Gastrocnemius medialis (tissue), 4 donors: ENCODE data around the gene CFD. TPM values are rescaled to one million over a fixed set of nuclear protein-coding genes. Genes with fewer than 3 reads are reported as not detected.
A peak's percentile ranks its signal among the peaks of the same experiment; 100 is the strongest.

ENCODE experiments used
- ATAC-seq, 2 donors: fragments of 150-250 bp; one replicate each; pipeline ENCODE4 v1.9.1; 2016
- DNase-seq, 2 donors: peaks; one replicate each; pipeline ENCODE4 v3.0.0-alpha.2; 2019
- H3K27ac ChIP-seq, 4 donors: fragments of 200-600 bp; sonication (generic); 1 replicate in 1 of 4; 2 replicates in 3 of 4; pipeline ENCODE4 v1.5.1; 2016 to 2018; ENCODE audit warnings: mild to moderate bottlenecking in 2 of 4, moderate library complexity in 1 of 4
- H3K27me3 ChIP-seq, 3 donors: fragments of 200-600 bp; sonication (generic) in 2 of 3; 1 replicate in 1 of 3; 2 replicates in 2 of 3; pipeline versions ENCODE4 v1.5.1 to v1.6.0; 2016 to 2019; ENCODE audit warnings: mild to moderate bottlenecking in 1 of 3, moderate library complexity in 1 of 3
- H3K36me3 ChIP-seq, 2 donors: fragments of 200-600 bp; sonication (generic) in 1 of 2; one replicate each; pipeline ENCODE4 v1.5.1; 2017 to 2018
- H3K4me1 ChIP-seq, 2 donors: fragments of 200-600 bp; sonication (generic) in 1 of 2; one replicate each; pipeline ENCODE4 v1.5.1; 2016 to 2017; ENCODE audit warnings: mild to moderate bottlenecking in 2 of 2
- H3K4me3 ChIP-seq, 4 donors: fragments of 200-600 bp; sonication (generic) in 3 of 4; 1 replicate in 1 of 4; 2 replicates in 3 of 4; pipeline ENCODE4 v1.5.1; 2016 to 2019; ENCODE audit warnings: mild to moderate bottlenecking in 2 of 4
- H3K9me3 ChIP-seq, 3 donors: fragments of 200-600 bp; sonication (generic) in 2 of 3; 1 replicate in 1 of 3; 2 replicates in 2 of 3; pipeline ENCODE4 v1.5.1; 2016 to 2019
- CTCF ChIP-seq, 5 experiments: fragments of 450-650 bp in 3 of 5; fragments of 200-600 bp in 2 of 5; sonication (generic) in 2 of 5; IDR thresholded peaks in 4 of 5; conservative IDR thresholded peaks in 1 of 5; 1 replicate in 4 of 5; 2 replicates in 1 of 5; pipeline ENCODE4 v1.5.1; 2016 to 2019; ENCODE audit warnings: antibody characterized with exemption in 5 of 5, mild to moderate bottlenecking in 3 of 5, moderate library complexity in 3 of 5
- POLR2A ChIP-seq, 2 donors: fragments of 450-650 bp; IDR thresholded peaks; one replicate each; pipeline ENCODE4 v1.6.1; 2017; ENCODE audit warnings: antibody characterized with exemption in 2 of 2, mild to moderate bottlenecking in 2 of 2, moderate library complexity in 2 of 2
- in situ Hi-C, 4 donors: fragments of 200-750 bp; cut with MboI; loops; one replicate each; pipeline versions ENCODE4 v1.15.0 to v1.8.0; 2017; ENCODE audit warnings: low sequenced_read_pairs in 4 of 4
- intact Hi-C: fragments of 100-400 bp; cut with DNase I; formaldehyde crosslinking; loops from one replicate; pipeline ENCODE4 v1.15.1; 2023; ENCODE audit warnings: low total_unique reads
- total RNA-seq, 4 donors: library from RNA; depleted of rRNA; stranded (reverse); fragments of >200 nt; gene quantifications; one replicate each; pipeline versions ENCODE4 v1.1.0 to v1.2.3, GENCODE V29; 2016

The CFD gene
- total RNA-seq, 4 donors from 2014 or later = 153 to 309 (median 210) TPM

- DNase-seq (peak; percentile 85 to 92), ATAC-seq (peak; percentile 98 to 99)
- peak in 1 of 5 experiments; percentile 6 for TF ChIP-seq CTCF (IDR thresholded peaks at IDR 0.05 in 4 of 5, conservative IDR thresholded peaks at IDR 0.05 in 1 of 5)
- TF ChIP-seq POLR2A (IDR thresholded peaks at IDR 0.05) = peak; percentile 61 to 69
- intact Hi-C loops = loop anchor here (1.0 kb wide), 2 partner anchors 20 to 96 kb away; partner anchors contain the start of genes PTBP1 and R3HDM4
- Histone ChIP-seq H3K36me3 (peaks cover 0 to 13% of the 10 kb centered on the region in 2 donors), H3K4me1 (peaks cover 0 to 9% of the 10 kb centered on the region in 2 donors), H3K9me3 (no peaks in the 10 kb centered on the region), H3K27ac (peak within 1 kb of the TSS; percentile 81 to 91 (median 88)), H3K27me3 (no peaks in the 10 kb centered on the region), H3K4me3 (peak within 1 kb of the TSS; percentile 73 to 84 (median 75))
- in situ Hi-C loops = no loop called here
Observed at GRCh38 chr19:892894-893689, 33.6 kb downstream of the CFD start, which contains the start of the genes MED16 and RNU6-9. MED16 (minus strand) TSS chr19:893187; CDS start chr19:891131, 2,056 bp downstream. RNU6-9 (plus strand) TSS chr19:893484.

- in situ Hi-C loops (no loop called here), intact Hi-C loops (no loop called here)
- Histone ChIP-seq H3K27me3 (no peaks in the 10 kb centered on the region), H3K36me3 (peaks cover 0 to 15% of the 10 kb centered on the region in 2 donors), H3K4me1 (peaks cover 0 to 9% of the 10 kb centered on the region in 2 donors), H3K4me3 (no peak overlapping the region), H3K9me3 (no peaks in the 10 kb centered on the region), H3K27ac (no peak overlapping the region)
- TF ChIP-seq CTCF (IDR thresholded peaks at IDR 0.05 in 4 of 5, conservative IDR thresholded peaks at IDR 0.05 in 1 of 5) (no peak), POLR2A (IDR thresholded peaks at IDR 0.05) (no peak)
- no peak for ATAC-seq
- no peak for DNase-seq
Observed at GRCh38 chr19:896434-896833, 37.0 kb downstream of the CFD start.

DNA sequence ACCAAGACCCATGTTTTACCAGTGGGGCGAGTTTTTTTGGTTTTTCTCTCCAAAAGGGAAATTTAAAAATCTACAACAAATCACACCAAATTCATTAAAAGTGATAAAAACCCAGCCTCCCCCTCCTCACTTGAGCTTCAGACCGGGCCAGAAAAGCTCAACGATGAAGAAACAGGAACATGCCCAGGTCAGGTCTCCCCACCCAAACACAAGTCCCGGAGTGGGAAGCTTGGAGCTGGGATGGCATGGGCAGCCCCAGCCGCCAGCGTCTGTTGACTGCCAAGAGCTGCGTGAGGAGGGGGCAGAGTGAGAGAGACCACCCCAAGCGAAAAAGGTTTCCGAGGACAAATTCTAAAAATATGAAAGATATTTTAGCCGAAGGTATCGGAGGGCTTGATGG lies 37.5 kb downstream of the CFD start:
- in situ Hi-C loops (no loop called here), intact Hi-C loops (no loop called here)
- no peak for DNase-seq
- no peaks in the 10 kb centered on the region for H3K27me3 ChIP-seq
- H3K9me3 ChIP-seq = no peaks in the 10 kb centered on the region
- no peak overlapping the region for H3K27ac ChIP-seq
- ATAC-seq = no peak
- no peak for TF ChIP-seq POLR2A (IDR thresholded peaks at IDR 0.05)
- no peak for TF ChIP-seq CTCF (IDR thresholded peaks at IDR 0.05 in 4 of 5, conservative IDR thresholded peaks at IDR 0.05 in 1 of 5)
- peaks cover 0 to 19% of the 10 kb centered on the region in 2 donors for H3K36me3 ChIP-seq
- peaks cover 0 to 6% of the 10 kb centered on the region in 2 donors for H3K4me1 ChIP-seq
- no peak overlapping the region for H3K4me3 ChIP-seq

GRCh38 chr19:897442-898039 lies 38.1 kb downstream of the CFD start:
- peaks cover 0 to under 1% of the 10 kb centered on the region in 2 donors for H3K4me1 ChIP-seq
- TF ChIP-seq CTCF (IDR thresholded peaks at IDR 0.05 in 4 of 5, conservative IDR thresholded peaks at IDR 0.05 in 1 of 5) = no peak
- TF ChIP-seq POLR2A (IDR thresholded peaks at IDR 0.05) = no peak
- no peaks in the 10 kb centered on the region for H3K9me3 ChIP-seq
- in situ Hi-C loops = no loop called here
- no peak overlapping the region for H3K27ac ChIP-seq
- no peak for DNase-seq
- ATAC-seq = no peak
- H3K27me3 ChIP-seq = no peaks in the 10 kb centered on the region
- no peak overlapping the region for H3K4me3 ChIP-seq
- peaks cover 0 to 20% of the 10 kb centered on the region in 2 donors for H3K36me3 ChIP-seq
- intact Hi-C loops = no loop called here
